Activated naive CD4-positive, alpha-beta T cell treated with anti-CD3 and anti-CD28 coated beads, Interleukin-2, amount 50 U/mL, for 24 hours (primary cell): Measurements from ENCODE around the gene SEC14L1.
"Not testable (repeated sequence)": the region's sequence is repeated elsewhere in the genome, so short reads cannot be mapped to it uniquely, and the experiment has no call there.

Source experiments
- H3K27ac Mint-ChIP-seq: one replicate; pipeline ENCODE4 v1.8.0; 2021; ENCODE audit warnings: mild to moderate bottlenecking, mixed read lengths
- H3K27me3 Mint-ChIP-seq: one replicate; pipeline ENCODE4 v1.8.0; 2021; ENCODE audit warnings: mixed read lengths
- H3K36me3 Mint-ChIP-seq: one replicate; pipeline ENCODE4 v1.8.0; 2021; ENCODE audit warnings: mixed read lengths
- H3K4me1 Mint-ChIP-seq: one replicate; pipeline ENCODE4 v1.8.0; 2021; ENCODE audit warnings: mixed read lengths
- H3K4me3 Mint-ChIP-seq: one replicate; pipeline ENCODE4 v1.8.0; 2021; ENCODE audit warnings: mild to moderate bottlenecking, mixed read lengths
- H3K9me3 Mint-ChIP-seq: one replicate; pipeline ENCODE4 v1.8.0; 2021; ENCODE audit warnings: mixed read lengths

SEC14L1 gene

GRCh38 chr17:77128896-77129567 lies 11.7 kb upstream of the SEC14L1 start:
- Mint-ChIP-seq H3K4me1 (peaks cover 26% of the 10 kb centered on the region), H3K27me3 (no peaks in the 10 kb centered on the region), H3K36me3 (no peaks in the 10 kb centered on the region), H3K9me3 (no peaks in the 10 kb centered on the region), H3K4me3 (no peak overlapping the region), H3K27ac (no peak overlapping the region)

GRCh38 chr17:77129568-77130301 lies 11.0 kb upstream of the SEC14L1 start:
- Mint-ChIP-seq H3K36me3 (no peaks in the 10 kb centered on the region), H3K27ac (peak overlapping the region; percentile 35), H3K27me3 (no peaks in the 10 kb centered on the region), H3K9me3 (no peaks in the 10 kb centered on the region), H3K4me1 (peaks cover 23% of the 10 kb centered on the region), H3K4me3 (no peak overlapping the region)

GRCh38 chr17:77130525-77130924 lies 10.2 kb upstream of the SEC14L1 start:
- Mint-ChIP-seq H3K27me3 (no peaks in the 10 kb centered on the region), H3K4me3 (no peak overlapping the region), H3K4me1 (peaks cover 23% of the 10 kb centered on the region), H3K36me3 (peaks cover 3% of the 10 kb centered on the region), H3K27ac (no peak overlapping the region), H3K9me3 (no peaks in the 10 kb centered on the region)

GRCh38 chr17:77131904-77132303 lies 8.9 kb upstream of the SEC14L1 start:
- H3K27ac Mint-ChIP-seq, result no peak overlapping the region
- no peaks in the 10 kb centered on the region for H3K9me3 Mint-ChIP-seq
- H3K4me3 Mint-ChIP-seq, result no peak overlapping the region
- H3K4me1 Mint-ChIP-seq, result peaks cover 31% of the 10 kb centered on the region
- no peaks in the 10 kb centered on the region for H3K27me3 Mint-ChIP-seq
- peaks cover 3% of the 10 kb centered on the region for H3K36me3 Mint-ChIP-seq

- H3K27me3 Mint-ChIP-seq, result no peaks in the 10 kb centered on the region
- H3K4me1 Mint-ChIP-seq, result peaks cover 30% of the 10 kb centered on the region
- no peak overlapping the region for H3K27ac Mint-ChIP-seq
- H3K9me3 Mint-ChIP-seq, result peaks cover 5% of the 10 kb centered on the region
- no peak overlapping the region for H3K4me3 Mint-ChIP-seq
- H3K36me3 Mint-ChIP-seq, result peaks cover 5% of the 10 kb centered on the region
Measured at GRCh38 chr17:77132411-77133086, 8.2 kb upstream of the SEC14L1 start.

GRCh38 chr17:77133087-77133638 lies 7.6 kb upstream of the SEC14L1 start:
- Mint-ChIP-seq H3K4me3 (no peak overlapping the region), H3K4me1 (peaks cover 30% of the 10 kb centered on the region), H3K9me3 (peaks cover 10% of the 10 kb centered on the region), H3K27me3 (no peaks in the 10 kb centered on the region), H3K36me3 (peaks cover 10% of the 10 kb centered on the region), H3K27ac (no peak overlapping the region)

GRCh38 chr17:77136420-77136767 lies 4.4 kb upstream of the SEC14L1 start:
- Mint-ChIP-seq H3K9me3 (peaks cover 10% of the 10 kb centered on the region), H3K36me3 (peaks cover 10% of the 10 kb centered on the region), H3K27me3 (no peaks in the 10 kb centered on the region), H3K27ac (peak overlapping the region; percentile 43), H3K4me1 (peaks cover 31% of the 10 kb centered on the region), H3K4me3 (no peak overlapping the region)

GRCh38 chr17:77137111-77137510 lies 3.7 kb upstream of the SEC14L1 start:
- peaks cover 10% of the 10 kb centered on the region for H3K9me3 Mint-ChIP-seq
- H3K27ac Mint-ChIP-seq, result no peak overlapping the region
- no peaks in the 10 kb centered on the region for H3K27me3 Mint-ChIP-seq
- peaks cover 38% of the 10 kb centered on the region for H3K4me1 Mint-ChIP-seq
- no peak overlapping the region for H3K4me3 Mint-ChIP-seq
- H3K36me3 Mint-ChIP-seq, result peaks cover 10% of the 10 kb centered on the region

- peaks cover 46% of the 10 kb centered on the region for H3K4me1 Mint-ChIP-seq
- H3K27ac Mint-ChIP-seq, result peak overlapping the region; percentile 89
Measured at GRCh38 chr17:77137886-77138285, 2.9 kb upstream of the SEC14L1 start.

GRCh38 chr17:77140166-77140877 lies 447 bp upstream of the SEC14L1 start:
- Mint-ChIP-seq H3K4me3 (peak overlapping the region; percentile 82), H3K4me1 (peaks cover 63% of the 10 kb centered on the region), H3K9me3 (peaks cover 10% of the 10 kb centered on the region), H3K27ac (peak overlapping the region; percentile 91), H3K36me3 (peaks cover 6% of the 10 kb centered on the region), H3K27me3 (no peaks in the 10 kb centered on the region)

More at GRCh38 chr17:77137886-77138285, 2.9 kb upstream of the SEC14L1 start:
- not testable (repeated sequence) for H3K27me3 Mint-ChIP-seq, H3K36me3 Mint-ChIP-seq
- peak overlapping the region; percentile 68 for H3K4me3 Mint-ChIP-seq
- peaks cover 10% of the 10 kb centered on the region for H3K9me3 Mint-ChIP-seq

- no peaks in the 10 kb centered on the region for H3K27me3 Mint-ChIP-seq
- H3K27ac Mint-ChIP-seq, result peak overlapping the region; percentile 84
- H3K9me3 Mint-ChIP-seq, result peaks cover 10% of the 10 kb centered on the region
- peaks cover 6% of the 10 kb centered on the region for H3K36me3 Mint-ChIP-seq
- peaks cover 62% of the 10 kb centered on the region for H3K4me1 Mint-ChIP-seq
- H3K4me3 Mint-ChIP-seq, result peak overlapping the region; percentile 86
Measured at GRCh38 chr17:77141846-77142449, 1.2 kb downstream of the SEC14L1 start.

- Mint-ChIP-seq H3K27me3 (no peaks in the 10 kb centered on the region), H3K4me3 (peak overlapping the region; percentile 46), H3K4me1 (peaks cover 63% of the 10 kb centered on the region), H3K9me3 (peaks cover 4% of the 10 kb centered on the region), H3K27ac (peak overlapping the region; percentile 68), H3K36me3 (peaks cover 4% of the 10 kb centered on the region)
Measured at GRCh38 chr17:77142689-77143088, 1.9 kb downstream of the SEC14L1 start.

- Mint-ChIP-seq H3K27ac (no peak overlapping the region), H3K27me3 (no peaks in the 10 kb centered on the region), H3K9me3 (no peaks in the 10 kb centered on the region), H3K4me3 (no peak overlapping the region), H3K36me3 (no peaks in the 10 kb centered on the region), H3K4me1 (peaks cover 59% of the 10 kb centered on the region)
Measured at GRCh38 chr17:77143306-77143705, 2.5 kb downstream of the SEC14L1 start.

- Mint-ChIP-seq H3K27ac (no peak overlapping the region), H3K4me1 (peaks cover 62% of the 10 kb centered on the region), H3K27me3 (no peaks in the 10 kb centered on the region), H3K9me3 (no peaks in the 10 kb centered on the region), H3K36me3 (peaks cover 2% of the 10 kb centered on the region), H3K4me3 (no peak overlapping the region)
Measured at GRCh38 chr17:77144227-77144626, 3.5 kb downstream of the SEC14L1 start.

- no peaks in the 10 kb centered on the region for H3K9me3 Mint-ChIP-seq
- peaks cover 4% of the 10 kb centered on the region for H3K36me3 Mint-ChIP-seq
- H3K4me1 Mint-ChIP-seq, result peaks cover 61% of the 10 kb centered on the region
- H3K4me3 Mint-ChIP-seq, result no peak overlapping the region
- H3K27ac Mint-ChIP-seq, result no peak overlapping the region
- H3K27me3 Mint-ChIP-seq, result no peaks in the 10 kb centered on the region
Measured at GRCh38 chr17:77145224-77145611, 4.4 kb downstream of the SEC14L1 start.
